AG20443 (cell line): ENCODE measurements around the gene VENTX.
"Not testable (repeated sequence)": the region's sequence is repeated elsewhere in the genome, so short reads cannot be mapped to it uniquely, and the experiment has no call there.

Experiments used
- DNase-seq: peaks from one replicate; pipeline ENCODE4 v3.0.0; 2012; ENCODE audit warnings: low spot score, mixed read lengths

VENTX gene

GRCh38 chr10:133257489-133258065, 19.9 kb downstream of the VENTX start:
- no peak for DNase-seq

- DNase-seq, result no peak
These were observed 20.6 kb downstream of the VENTX start for GRCh38 chr10:133258066-133258817.

DNA sequence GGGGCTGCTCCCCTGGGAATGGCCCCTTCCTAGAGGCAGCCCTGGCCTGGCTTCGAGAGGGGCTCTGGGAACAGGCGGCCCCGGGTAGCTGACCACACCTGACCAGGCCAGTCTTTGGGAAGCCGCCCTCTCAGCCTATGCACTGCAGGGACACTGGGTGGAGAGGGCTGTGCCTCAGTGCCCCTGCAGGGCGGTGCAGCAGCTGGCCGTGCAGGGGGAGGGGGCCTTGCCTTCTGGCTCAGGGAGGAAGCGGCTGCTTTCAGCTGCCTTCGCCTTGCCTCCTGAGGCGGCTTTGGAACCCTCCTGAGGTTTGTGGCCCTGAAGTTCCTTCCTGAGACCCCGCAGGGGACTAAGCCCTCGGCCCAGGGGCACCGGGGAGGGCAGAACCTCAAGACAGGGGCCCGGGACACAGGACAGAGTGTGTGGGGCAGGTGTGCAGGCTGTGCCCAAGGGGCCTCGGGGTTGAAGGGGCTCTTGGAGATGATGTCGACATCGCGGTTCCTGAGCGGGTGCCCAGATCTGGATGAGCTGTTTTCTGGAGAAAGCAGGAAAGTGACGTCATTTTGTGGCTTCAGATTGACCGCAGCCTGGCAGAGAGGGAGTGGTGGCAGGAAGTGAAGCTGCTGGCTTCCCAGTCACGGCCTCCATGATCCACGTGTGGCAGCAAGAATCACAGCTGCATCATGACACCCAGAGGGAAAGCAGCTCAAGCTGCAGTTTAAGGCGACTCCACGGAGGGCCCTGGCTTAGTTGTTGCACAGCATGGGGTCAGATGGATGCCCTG, 21.4 kb downstream of the VENTX start:
- peak; percentile 96 for DNase-seq

GRCh38 chr10:133259602-133259989, 21.9 kb downstream of the VENTX start:
- no peak for DNase-seq

DNA sequence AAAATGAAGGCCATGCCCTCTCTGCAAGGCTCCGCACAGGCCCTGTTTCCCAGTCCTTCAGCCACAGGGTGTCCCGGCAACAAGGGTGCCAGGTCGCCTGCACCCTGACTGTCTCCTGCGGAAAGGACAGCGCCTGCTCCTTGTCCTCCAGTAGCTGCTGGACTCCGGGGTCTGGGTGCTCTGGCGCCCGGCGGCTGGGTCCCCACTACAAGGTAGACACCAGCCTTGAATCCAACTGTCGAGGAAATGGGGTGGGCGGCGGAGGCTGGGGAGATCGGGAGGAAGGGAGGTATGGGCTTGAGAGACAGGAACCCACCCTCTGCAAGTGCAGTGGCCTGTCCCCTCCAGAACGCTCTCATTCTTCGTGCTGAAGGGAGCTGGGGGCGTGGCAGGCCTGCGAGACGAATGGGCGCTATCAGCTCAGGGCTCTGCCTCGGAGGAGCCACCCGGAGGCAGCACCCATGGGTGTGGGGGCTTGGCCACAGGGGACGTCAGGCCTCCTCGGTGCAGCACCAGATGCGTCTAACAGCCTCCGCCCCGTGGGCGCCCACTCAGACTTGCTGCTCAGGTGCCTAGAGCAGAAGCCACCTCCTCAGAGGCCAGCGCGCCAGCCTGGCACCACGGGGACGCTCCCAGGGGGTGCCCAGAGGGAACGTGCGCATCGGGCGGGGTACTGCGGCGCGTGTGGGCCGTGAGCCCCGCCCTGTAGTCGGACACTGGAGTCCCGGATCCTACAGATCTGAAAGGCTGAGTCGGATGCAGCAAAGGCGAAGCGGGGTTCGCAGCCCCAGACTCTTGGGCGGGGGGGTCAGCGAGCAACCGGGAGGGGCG, 23.5 kb downstream of the VENTX start:
- peak; percentile 73 for DNase-seq

DNA sequence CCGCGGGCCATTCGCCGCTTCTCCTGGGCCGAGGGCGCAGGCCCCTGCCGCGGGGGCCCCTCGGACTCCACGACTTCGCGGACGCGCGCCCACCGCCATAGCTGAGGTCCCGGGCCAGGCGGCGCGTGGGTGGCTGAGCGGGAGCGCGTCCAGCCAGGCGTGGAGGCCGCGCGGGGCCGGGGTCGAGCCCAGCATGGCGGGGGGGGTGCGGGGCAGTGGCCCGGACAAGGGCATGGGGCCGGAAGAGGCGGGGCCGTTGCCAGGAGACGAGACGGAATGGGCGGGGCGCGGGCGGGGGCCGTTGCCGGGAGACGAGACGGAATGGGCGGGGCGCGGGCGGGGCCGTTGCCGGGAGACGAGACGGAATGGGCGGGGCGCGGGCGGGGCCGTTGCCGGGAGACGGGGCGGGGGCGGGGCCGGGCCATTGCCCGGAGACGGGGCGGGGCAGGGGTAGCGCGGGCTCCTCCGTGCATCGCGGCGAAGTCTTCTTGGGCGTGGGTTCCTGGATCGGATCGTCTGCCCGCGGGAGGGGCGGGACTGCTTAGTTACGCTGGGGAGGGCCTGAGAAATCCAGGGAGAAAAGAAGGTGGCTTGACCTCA, 24.2 kb downstream of the VENTX start:
- peak; percentile 92 for DNase-seq

DNA sequence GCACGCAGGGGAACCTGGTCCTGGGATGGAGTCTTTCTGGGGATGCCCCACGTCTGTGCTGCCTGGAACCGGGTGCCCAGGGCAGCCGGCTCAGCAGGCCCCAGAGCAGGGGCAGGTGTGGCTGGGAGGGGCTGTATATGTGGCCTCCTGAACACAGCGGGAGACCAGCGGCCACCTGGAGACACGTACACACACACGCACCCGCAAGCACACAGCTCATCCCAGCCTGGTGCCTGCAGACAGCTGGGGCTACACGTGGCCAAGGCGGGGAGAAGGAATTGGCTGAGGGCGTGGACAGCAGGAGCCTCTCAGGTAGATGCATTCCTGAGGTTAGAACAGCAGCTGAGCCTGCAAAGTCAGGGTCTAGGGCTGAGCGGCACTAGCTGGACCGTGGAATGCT, 25.0 kb downstream of the VENTX start:
- DNase-seq, result no peak

DNA sequence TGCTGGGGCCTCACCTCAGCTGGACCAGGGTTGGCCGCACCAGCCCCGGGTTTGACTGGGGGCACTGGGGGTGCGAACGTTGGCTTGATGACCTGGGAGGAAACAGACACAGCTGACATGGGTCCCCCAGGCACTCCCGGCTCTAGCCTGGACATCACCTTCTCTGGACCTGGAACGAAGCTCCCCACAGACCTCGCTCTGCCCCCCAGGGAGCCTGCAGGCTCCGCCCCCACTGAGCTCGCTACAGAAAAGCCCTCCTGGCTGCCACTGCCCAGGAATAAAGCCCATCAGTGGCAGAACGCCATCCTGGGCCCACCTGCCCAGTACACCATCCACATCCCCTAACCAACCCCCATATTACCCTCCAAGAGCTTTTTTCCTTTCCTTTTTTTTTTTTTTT, 26.0 kb downstream of the VENTX start:
- no peak for DNase-seq

- DNase-seq, result no peak
These were observed 26.8 kb downstream of the VENTX start for GRCh38 chr10:133264461-133264860.

GRCh38 chr10:133265052-133265451, 27.4 kb downstream of the VENTX start:
- DNase-seq, result not testable (repeated sequence)

DNA sequence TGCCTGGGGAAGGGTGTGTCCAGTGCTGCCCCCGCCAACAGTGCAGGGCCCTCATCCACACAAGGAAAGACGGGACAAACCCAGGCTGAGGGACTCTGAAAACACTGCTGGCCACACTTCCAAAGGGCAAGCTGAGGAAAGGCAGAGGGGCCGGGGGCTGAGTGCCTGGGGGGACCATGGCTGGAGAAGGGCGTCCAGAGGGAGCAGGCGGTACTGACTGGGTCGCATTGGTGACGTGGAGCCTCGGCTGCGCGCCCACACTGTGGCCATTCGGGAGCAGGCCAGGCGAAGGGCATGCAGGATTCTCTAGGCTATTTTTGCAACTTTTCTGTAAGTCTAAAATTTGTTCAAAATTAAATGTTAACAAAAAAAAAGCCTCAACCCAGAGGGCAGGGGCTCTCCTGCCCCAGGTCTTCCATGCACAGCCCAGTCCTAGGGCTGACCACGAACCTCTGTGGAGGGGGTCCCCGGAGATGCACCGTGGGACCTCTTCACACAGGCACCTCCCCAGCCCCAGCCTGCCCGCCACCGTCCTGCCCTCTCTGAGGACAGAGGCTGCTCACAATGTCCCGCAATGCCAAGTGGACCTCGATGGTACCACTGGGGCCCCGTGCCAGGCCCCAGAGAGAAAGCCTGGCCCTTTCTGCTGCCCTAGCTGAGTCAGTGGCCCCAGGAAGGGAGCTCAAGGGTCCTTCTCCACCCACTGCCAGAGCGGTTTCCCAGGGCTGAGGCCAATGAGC, 28.6 kb downstream of the VENTX start:
- no peak for DNase-seq

DNA sequence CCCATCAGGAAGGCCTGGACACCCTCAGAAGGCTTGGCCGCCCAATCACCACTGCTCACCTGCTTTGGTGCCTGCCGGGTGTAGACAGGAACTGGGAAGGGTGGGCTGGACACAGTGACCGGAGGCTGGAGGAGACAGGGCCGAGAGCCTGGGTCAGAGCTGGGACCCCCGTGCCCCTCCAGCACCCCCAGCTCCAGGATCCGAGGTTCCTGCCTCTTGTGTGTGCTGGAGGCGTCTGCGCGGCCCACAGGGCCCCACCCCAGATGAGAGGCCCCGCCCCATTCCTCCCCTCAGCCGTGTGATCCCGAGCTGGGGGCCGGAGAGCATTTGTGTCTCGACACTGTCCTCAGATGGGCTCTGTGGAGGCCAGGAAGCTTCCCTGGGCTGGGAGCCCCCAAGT, 29.6 kb downstream of the VENTX start:
- no peak for DNase-seq

DNA sequence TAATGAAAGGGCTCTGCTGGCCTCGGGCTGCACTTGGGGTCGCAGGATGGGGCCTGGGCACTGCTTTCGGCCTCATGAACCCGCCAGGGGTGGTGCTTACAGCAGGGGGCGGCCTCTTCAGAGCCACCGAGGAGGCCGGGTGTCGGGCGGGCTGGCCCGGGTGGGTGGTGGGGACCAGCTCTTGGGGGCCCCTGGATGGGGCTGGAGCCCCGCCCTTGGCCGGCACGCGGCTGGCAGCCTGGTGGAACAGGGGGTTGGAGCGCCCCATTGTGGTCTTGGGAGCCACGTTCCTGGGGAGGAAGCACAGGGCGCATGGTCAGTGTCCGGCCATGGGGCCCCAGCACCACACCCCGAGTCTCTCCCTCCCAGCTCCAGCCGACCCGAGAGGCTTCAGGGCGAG, 30.2 kb downstream of the VENTX start:
- no peak for DNase-seq

DNA sequence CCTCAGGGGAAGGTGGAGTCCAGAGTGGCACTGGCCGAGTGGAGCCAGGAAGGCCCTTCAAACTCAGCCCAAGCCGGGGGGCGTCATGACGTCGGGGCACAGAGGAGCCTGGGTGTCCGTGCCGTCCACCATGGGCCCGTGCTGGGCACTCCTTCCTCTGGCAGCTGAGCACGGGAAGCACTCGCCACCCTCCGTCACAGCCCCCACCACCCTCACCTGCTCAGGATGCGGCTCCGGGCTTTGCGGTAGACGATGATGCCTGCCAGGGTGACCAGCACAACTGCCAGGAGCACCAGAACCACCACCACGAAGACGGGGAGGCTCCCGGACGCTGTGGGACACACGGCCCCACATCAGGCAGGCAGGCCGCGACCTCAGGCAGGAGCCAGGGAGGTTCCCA, 30.9 kb downstream of the VENTX start:
- DNase-seq, result no peak

DNA sequence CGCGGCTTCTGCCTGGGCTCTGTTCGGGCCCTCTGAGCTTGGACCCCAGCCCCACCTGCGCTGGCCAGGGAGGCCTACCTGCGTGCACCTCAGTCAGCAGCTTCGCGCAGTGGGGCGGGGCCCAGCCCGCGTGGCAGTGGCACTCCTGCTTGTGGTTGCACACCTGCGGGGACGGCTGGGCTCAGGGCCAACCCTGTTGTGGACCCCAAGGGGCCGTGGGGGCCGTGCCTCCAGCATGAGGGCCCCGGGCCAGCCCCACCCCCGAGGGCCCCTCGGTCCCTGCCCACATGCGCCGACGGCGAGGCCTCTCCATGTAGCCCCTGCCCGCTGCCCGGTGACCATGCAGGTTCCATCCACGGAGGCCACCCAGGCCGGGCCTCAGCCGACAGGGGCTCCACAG, 31.7 kb downstream of the VENTX start:
- no peak for DNase-seq

DNA sequence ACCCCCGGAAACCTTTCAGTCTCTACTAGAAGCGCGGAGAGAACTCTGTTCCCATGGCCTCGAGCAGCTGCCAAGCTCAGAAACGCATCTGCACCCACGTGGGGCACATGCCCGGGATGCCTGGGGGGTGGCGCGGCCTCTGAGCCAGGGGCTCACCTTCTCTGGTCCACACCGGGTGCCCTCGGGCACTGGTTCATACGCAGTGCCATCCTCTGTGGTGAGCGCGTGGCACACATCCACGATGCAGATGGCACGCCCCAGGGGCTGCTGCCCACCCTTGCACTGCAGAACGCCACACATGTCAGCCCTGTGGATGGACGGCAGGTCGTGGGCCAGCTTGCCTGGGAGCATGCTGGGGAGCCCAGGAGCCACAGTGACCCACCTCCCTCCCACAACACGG, 32.5 kb downstream of the VENTX start:
- DNase-seq, result no peak

DNA sequence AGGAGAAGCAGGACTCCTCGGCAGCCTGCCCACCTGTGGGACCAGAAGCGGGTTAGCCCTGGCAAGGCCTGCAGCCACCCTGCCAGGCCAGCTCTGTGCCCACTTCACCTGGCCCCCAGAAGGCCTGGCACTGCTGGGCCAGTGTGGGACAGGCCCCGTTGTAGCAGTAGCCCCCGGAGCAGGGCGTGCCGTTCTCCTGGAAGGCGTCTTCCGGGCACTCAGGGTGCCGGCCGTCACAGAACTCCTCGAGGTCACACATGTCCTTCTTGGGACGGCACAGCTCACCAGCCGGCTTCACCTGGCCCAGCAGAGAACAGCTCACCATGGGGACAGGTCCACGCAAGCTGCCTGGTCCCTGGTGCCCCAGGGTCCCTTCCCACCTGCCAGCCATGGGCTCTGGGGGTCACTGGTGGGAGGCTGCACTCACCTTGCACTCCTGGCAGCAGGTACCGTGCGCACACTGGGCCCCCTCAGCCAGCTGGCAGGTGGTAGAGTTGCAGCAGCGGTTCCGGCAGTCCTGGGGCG, 33.2 kb downstream of the VENTX start:
- DNase-seq, result no peak

GRCh38 chr10:133271521-133272300, 34.1 kb downstream of the VENTX start:
- no peak for DNase-seq

DNA sequence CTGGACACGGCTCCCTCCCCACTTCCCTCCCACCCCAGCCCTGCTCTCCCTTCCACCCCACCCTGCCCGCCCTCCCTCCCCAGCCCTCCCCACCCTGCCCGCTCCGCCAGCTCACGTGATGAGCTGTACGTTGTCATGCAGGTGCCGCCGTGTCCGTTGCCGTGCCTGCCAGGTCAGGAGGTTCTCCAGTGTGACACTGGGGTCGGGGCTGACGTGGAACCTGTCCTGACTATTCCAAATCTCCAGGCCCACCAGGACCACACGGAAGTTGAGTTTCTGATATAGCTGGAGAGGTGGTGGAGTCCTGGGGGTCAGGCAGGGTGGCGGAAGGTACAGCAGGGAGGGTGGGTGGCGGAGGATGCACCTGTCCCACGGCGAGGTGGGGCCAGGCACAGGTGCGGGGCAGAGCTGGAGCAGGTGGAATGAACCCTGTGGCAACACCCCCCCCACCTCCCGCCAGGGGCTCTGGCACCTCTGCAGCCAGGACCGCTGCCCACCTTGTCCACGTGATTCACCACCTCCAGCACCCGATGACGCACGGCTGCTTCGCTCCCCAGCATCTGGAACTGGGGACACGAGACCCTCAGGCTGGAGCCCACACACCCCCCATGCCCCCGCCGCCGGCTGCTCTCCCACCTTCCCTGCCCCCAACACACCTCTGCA, 34.8 kb downstream of the VENTX start:
- no peak for DNase-seq
